Measurements from ENCODE around the gene EMC10. TPM values are rescaled to one million over a fixed set of nuclear protein-coding genes. Genes with fewer than 3 reads are reported as not detected.
A peak's percentile ranks its signal among the peaks of the same experiment; 100 is the strongest.

The EMC10 gene
- total RNA-seq, 6 experiments from 2014 or later: 49.1 to 113 (median 55.2) TPM

- peaks cover 22% of the 10 kb centered on the region for H3K27me3 Mint-ChIP-seq (ENCODE audit: insufficient read depth)
- no peak overlapping the region for H3K27ac Mint-ChIP-seq
- H3K4me3 Mint-ChIP-seq: no peak overlapping the region
- H3K9me3 Mint-ChIP-seq: no peaks in the 10 kb centered on the region; the same call in 1 of the 2 replicates
- TF ChIP-seq, protein P1, sequence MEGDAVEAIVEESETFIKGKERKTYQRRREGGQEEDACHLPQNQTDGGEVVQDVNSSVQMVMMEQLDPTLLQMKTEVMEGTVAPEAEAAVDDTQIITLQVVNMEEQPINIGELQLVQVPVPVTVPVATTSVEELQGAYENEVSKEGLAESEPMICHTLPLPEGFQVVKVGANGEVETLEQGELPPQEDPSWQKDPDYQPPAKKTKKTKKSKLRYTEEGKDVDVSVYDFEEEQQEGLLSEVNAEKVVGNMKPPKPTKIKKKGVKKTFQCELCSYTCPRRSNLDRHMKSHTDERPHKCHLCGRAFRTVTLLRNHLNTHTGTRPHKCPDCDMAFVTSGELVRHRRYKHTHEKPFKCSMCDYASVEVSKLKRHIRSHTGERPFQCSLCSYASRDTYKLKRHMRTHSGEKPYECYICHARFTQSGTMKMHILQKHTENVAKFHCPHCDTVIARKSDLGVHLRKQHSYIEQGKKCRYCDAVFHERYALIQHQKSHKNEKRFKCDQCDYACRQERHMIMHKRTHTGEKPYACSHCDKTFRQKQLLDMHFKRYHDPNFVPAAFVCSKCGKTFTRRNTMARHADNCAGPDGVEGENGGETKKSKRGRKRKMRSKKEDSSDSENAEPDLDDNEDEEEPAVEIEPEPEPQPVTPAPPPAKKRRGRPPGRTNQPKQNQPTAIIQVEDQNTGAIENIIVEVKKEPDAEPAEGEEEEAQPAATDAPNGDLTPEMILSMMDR (IDR thresholded peaks at IDR 0.05): no peak
- H3K4me1 Mint-ChIP-seq (ENCODE audit: low read depth): peaks cover 16% of the 10 kb centered on the region
- H3K36me3 Mint-ChIP-seq (ENCODE audit: low read depth): no peaks in the 10 kb centered on the region
- no peak for DNase-seq
Observed at GRCh38 chr19:50457300-50457699, 19.0 kb upstream of the EMC10 start.

- H3K9me3 Mint-ChIP-seq: no peaks in the 10 kb centered on the region; the same call in 1 of the 2 replicates
- H3K27ac Mint-ChIP-seq: no peak overlapping the region
- no peak for DNase-seq
- TF ChIP-seq, protein P1 (IDR thresholded peaks at IDR 0.05): no peak
- H3K27me3 Mint-ChIP-seq (ENCODE audit: insufficient read depth): peaks cover 18% of the 10 kb centered on the region
- H3K36me3 Mint-ChIP-seq (ENCODE audit: low read depth): no peaks in the 10 kb centered on the region
- no peak overlapping the region for H3K4me3 Mint-ChIP-seq
- peaks cover 16% of the 10 kb centered on the region for H3K4me1 Mint-ChIP-seq (ENCODE audit: low read depth)
Observed at GRCh38 chr19:50458396-50459066, 17.8 kb upstream of the EMC10 start.

GRCh38 chr19:50459067-50459456 lies 17.2 kb upstream of the EMC10 start:
- Mint-ChIP-seq H3K4me3 (no peak overlapping the region), H3K9me3 (no peaks in the 10 kb centered on the region; the same call in 1 of the 2 replicates), H3K27ac (no peak overlapping the region), H3K36me3 (ENCODE audit: low read depth) (no peaks in the 10 kb centered on the region), H3K4me1 (ENCODE audit: low read depth) (peaks cover 16% of the 10 kb centered on the region), H3K27me3 (ENCODE audit: insufficient read depth) (peaks cover 18% of the 10 kb centered on the region)
- DNase-seq: no peak
- TF ChIP-seq, protein P1 (IDR thresholded peaks at IDR 0.05): no peak

DNA sequence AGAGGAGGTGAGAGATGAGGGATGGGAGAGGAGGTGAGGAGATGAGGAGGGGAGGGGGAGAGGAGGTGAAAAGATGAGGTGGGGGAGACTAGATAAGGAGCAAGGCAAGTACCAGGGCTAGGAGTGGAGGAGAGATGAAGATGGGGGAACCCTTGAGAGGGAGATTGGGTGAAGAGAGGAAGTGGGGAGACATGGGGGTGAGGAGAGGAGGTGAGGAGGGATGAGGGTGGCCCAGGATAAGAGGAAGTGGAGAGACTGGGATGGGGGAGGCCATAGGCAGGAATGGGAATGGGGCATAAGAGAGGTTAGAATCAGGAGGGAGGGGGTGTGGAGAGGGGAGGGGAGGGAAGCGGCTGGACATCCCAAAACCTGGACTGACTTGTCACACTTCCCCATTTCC lies 16.7 kb upstream of the EMC10 start:
- H3K4me1 Mint-ChIP-seq (ENCODE audit: low read depth): peaks cover 16% of the 10 kb centered on the region
- no peak overlapping the region; the same call in 1 of the 2 replicates for H3K4me3 Mint-ChIP-seq
- no peak for DNase-seq
- H3K27me3 Mint-ChIP-seq (ENCODE audit: insufficient read depth): peaks cover 19% of the 10 kb centered on the region
- no peaks in the 10 kb centered on the region; the same call in 1 of the 2 replicates for H3K9me3 Mint-ChIP-seq
- TF ChIP-seq, protein P1 (IDR thresholded peaks at IDR 0.05): no peak
- no peaks in the 10 kb centered on the region for H3K36me3 Mint-ChIP-seq (ENCODE audit: low read depth)
- H3K27ac Mint-ChIP-seq: no peak overlapping the region

- no peaks in the 10 kb centered on the region for H3K36me3 Mint-ChIP-seq (ENCODE audit: low read depth)
- peak overlapping the region; percentile 54 for H3K4me3 Mint-ChIP-seq
- TF ChIP-seq, protein P1 (IDR thresholded peaks at IDR 0.05): no peak
- DNase-seq: peak; percentile 45
- H3K9me3 Mint-ChIP-seq: no peaks in the 10 kb centered on the region; the same call in 1 of the 2 replicates
- no peak overlapping the region for H3K27ac Mint-ChIP-seq
- peaks cover 21% of the 10 kb centered on the region for H3K27me3 Mint-ChIP-seq (ENCODE audit: insufficient read depth)
- H3K4me1 Mint-ChIP-seq (ENCODE audit: low read depth): peaks cover 16% of the 10 kb centered on the region
Observed at GRCh38 chr19:50460161-50460765, 16.0 kb upstream of the EMC10 start.
